OCI-LY3 (cell line): Measurements from ENCODE around the gene GIMAP4.

ENCODE experiments used
- H2AFZ ChIP-seq: fragments of 200-600, 300-600 bp; shearing (Covaris generic); 2 replicates; pipeline ENCODE4 v1.6.0; 2014; ENCODE audit warnings: antibody characterized with exemption, low read depth, low read length
- H3K27ac ChIP-seq: fragments of 200-600, 300-600 bp; sonication (generic); 2 replicates; pipeline ENCODE4 v1.5.1; 2014; ENCODE audit warnings: mild to moderate bottlenecking, low read length, moderate library complexity, mixed read lengths
- H3K27me3 ChIP-seq: fragments of 200-600, 300-600 bp; sonication (generic); 2 replicates; pipeline ENCODE4 v1.6.1; 2014; ENCODE audit warnings: low read depth, low read length, mixed read lengths
- H3K36me3 ChIP-seq: fragments of 200-600, 300-600 bp; sonication (generic); replicated peaks from 2 replicates; pipeline ENCODE3; 2014; ENCODE audit warnings: low read depth, low read length, mixed read lengths
- H3K4me1 ChIP-seq: fragments of 300-600, 200-600 bp; sonication (generic); 2 replicates; pipeline ENCODE4 v1.6.1; 2014; ENCODE audit warnings: low read length, mixed read lengths
- H3K4me2 ChIP-seq: fragments of 200-600, 300-600 bp; sonication (generic); 2 replicates; pipeline ENCODE4 v1.6.1; 2014; ENCODE audit warnings: low read length, mixed read lengths
- H3K4me3 ChIP-seq: fragments of 300-600, 200-600 bp; sonication (generic); 2 replicates; pipeline ENCODE4 v1.5.1; 2014; ENCODE audit warnings: antibody characterized with exemption, mild to moderate bottlenecking, low read length, moderate library complexity
- H3K79me2 ChIP-seq: fragments of 300-600, 200-600 bp; shearing (Covaris generic); 2 replicates; pipeline ENCODE4 v1.6.1; 2014; ENCODE audit warnings: mild to moderate bottlenecking, low read length, mixed read lengths
- H3K9ac ChIP-seq: fragments of 300-600, 200-600 bp; shearing (Covaris generic); 2 replicates; pipeline ENCODE4 v1.6.0; 2014; ENCODE audit warnings: mild to moderate bottlenecking, low read length, moderate library complexity
- H3K9me3 ChIP-seq: fragments of 200-600, 300-600 bp; shearing (Covaris generic); 2 replicates; pipeline ENCODE4 v1.6.1; 2014; ENCODE audit warnings: low read length, mixed read lengths; ENCODE audit not compliant: insufficient read depth
- H4K20me1 ChIP-seq: fragments of 200-600, 300-600 bp; sonication (generic); 2 replicates; pipeline ENCODE4 v1.6.1; 2016; ENCODE audit warnings: low read length, mixed read lengths; ENCODE audit not compliant: insufficient read depth
- CTCF ChIP-seq: fragments of 200-600, 300-600 bp; sonication (generic); IDR thresholded peaks from 2 replicates; pipeline ENCODE4 v1.5.1; 2014; ENCODE audit warnings: antibody characterized with exemption, low read length, low read depth
- EZH2phosphoT487 ChIP-seq: fragments of 200-600 bp; shearing (Covaris generic); IDR thresholded peaks from 2 replicates; pipeline ENCODE4 v1.6.1; 2018; ENCODE audit warnings: antibody characterized with exemption, mixed run types, low read depth

GIMAP4 gene

GRCh38 chr7:150620617-150621371 is 53.6 kb downstream of the GIMAP4 start:
- H3K36me3 ChIP-seq, result no peaks in the 10 kb centered on the region
- no peak overlapping the region for H2AFZ ChIP-seq
- no peak for TF ChIP-seq EZH2phosphoT487
- TF ChIP-seq CTCF, result no peak
- H3K4me2 ChIP-seq, result no peak overlapping the region
- H3K27me3 ChIP-seq, result peaks cover 13% of the 10 kb centered on the region; the same call in 1 of the 2 replicates
- H3K9me3 ChIP-seq, result no peaks in the 10 kb centered on the region
- no peak overlapping the region for H3K4me3 ChIP-seq
- H3K4me1 ChIP-seq, result peaks cover 4% of the 10 kb centered on the region
- no peaks in the 10 kb centered on the region for H3K79me2 ChIP-seq
- H3K9ac ChIP-seq, result no peak overlapping the region
- H3K27ac ChIP-seq, result no peak overlapping the region
- H4K20me1 ChIP-seq, result no peaks in the 10 kb centered on the region

GRCh38 chr7:150621376-150621775 is 54.2 kb downstream of the GIMAP4 start:
- H3K36me3 ChIP-seq, result no peaks in the 10 kb centered on the region
- no peak overlapping the region for H3K4me3 ChIP-seq
- H3K9ac ChIP-seq, result no peak overlapping the region
- peaks cover 13% of the 10 kb centered on the region; the same call in 1 of the 2 replicates for H3K27me3 ChIP-seq
- no peak overlapping the region for H3K27ac ChIP-seq
- TF ChIP-seq EZH2phosphoT487 (no peak), CTCF (no peak)
- H2AFZ ChIP-seq, result no peak overlapping the region
- no peak overlapping the region for H3K4me2 ChIP-seq
- H3K4me1 ChIP-seq, result peaks cover 4% of the 10 kb centered on the region
- no peaks in the 10 kb centered on the region for H3K9me3 ChIP-seq
- H4K20me1 ChIP-seq, result no peaks in the 10 kb centered on the region
- H3K79me2 ChIP-seq, result no peaks in the 10 kb centered on the region
